Sigmoid colon (tissue), 7 donors: ENCODE results near the gene GINS3. TPM values are rescaled to one million over a fixed set of nuclear protein-coding genes. Genes with fewer than 3 reads are reported as not detected.

Experiments used
- DNase-seq: peaks from one replicate; pipeline ENCODE4 v3.0.0-alpha.2; 2019
- H3K27ac ChIP-seq, 4 donors: fragments of 200-600 bp; sonication (generic); one replicate each; pipeline ENCODE4 v1.5.1; 2016 to 2019; ENCODE audit warnings: mild to moderate bottlenecking in 1 of 4
- H3K27me3 ChIP-seq, 3 donors: fragments of 200-600 bp; sonication (generic); one replicate each; pipeline ENCODE4 v1.5.1; 2019; ENCODE audit warnings: mild to moderate bottlenecking in 1 of 3
- H3K36me3 ChIP-seq, 4 donors: fragments of 200-600 bp; sonication (generic); one replicate each; pipeline ENCODE4 v1.5.1; 2016 to 2019
- H3K4me1 ChIP-seq, 4 donors: fragments of 200-600 bp; sonication (generic); one replicate each; pipeline ENCODE4 v1.5.1; 2017 to 2019
- H3K4me3 ChIP-seq, 4 donors: fragments of 200-600 bp; sonication (generic); one replicate each; pipeline ENCODE4 v1.5.1; 2017 to 2019; ENCODE audit warnings: mild to moderate bottlenecking in 2 of 4, moderate library complexity in 1 of 4
- H3K9me3 ChIP-seq, 4 donors: fragments of 200-600 bp in 3 of 4; sonication (generic) in 3 of 4; one replicate each; pipeline versions ENCODE4 v1.5.1 to v1.6.1; 2013 to 2019
- CTCF ChIP-seq, 4 experiments: fragments of 450-650 bp in 3 of 4; fragments of 200-600 bp in 1 of 4; IDR thresholded peaks; one replicate each; pipeline ENCODE4 v1.5.1; 2016 to 2019; ENCODE audit warnings: antibody characterized with exemption in 4 of 4, mild to moderate bottlenecking in 3 of 4, moderate library complexity in 2 of 4
- EP300 ChIP-seq, 4 donors: sonication (generic); formaldehyde crosslinking; IDR thresholded peaks; one replicate each; pipeline ENCODE4 v1.6.1; 2017; ENCODE audit warnings: antibody characterized with exemption in 4 of 4
- POLR2A ChIP-seq, 2 donors: fragments of 450-650 bp; IDR thresholded peaks; one replicate each; pipeline ENCODE4 v1.6.1; 2016; ENCODE audit warnings: antibody characterized with exemption in 2 of 2, mild to moderate bottlenecking in 2 of 2, moderate library complexity in 2 of 2
- POLR2AphosphoS5 ChIP-seq, 4 donors: sonication (generic); formaldehyde crosslinking; IDR thresholded peaks; one replicate each; pipeline ENCODE4 v1.6.1; 2017; ENCODE audit warnings: antibody characterized with exemption in 4 of 4
- WGBS, 2 donors: extraction: QIAGEN DNeasy Blood & Tissue Kit; methylation state at CpG; one replicate each; pipeline ENCODE4 v1.1.7; 2013; 5-methylcytosine and 5-hydroxymethylcytosine counted together
- intact Hi-C: fragments of 100-400 bp; cut with DNase I; formaldehyde crosslinking; loops from one replicate; pipeline ENCODE4 v1.15.1; 2023
- polyA plus RNA-seq, 3 donors: library from polyadenylated mRNA; stranded (reverse); fragments of 200-250 nt; gene quantifications; one replicate each; pipeline ENCODE4 v1.2.3, GENCODE V29; 2013
- total RNA-seq, 4 donors: library from RNA; depleted of rRNA; stranded (reverse); fragments of >200 nt; gene quantifications; one replicate each; pipeline ENCODE4 v1.1.0, GENCODE V29; 2016
- donor health status: healthy with polysubstance abuse.
- donor health status: Bipolar disorder and iron deficiency.
- donor health status: healthy.

Gene GINS3
- total and polyA plus RNA-seq, 7 donors: 1.1 to 5.9 (median 2.5) TPM

DNA sequence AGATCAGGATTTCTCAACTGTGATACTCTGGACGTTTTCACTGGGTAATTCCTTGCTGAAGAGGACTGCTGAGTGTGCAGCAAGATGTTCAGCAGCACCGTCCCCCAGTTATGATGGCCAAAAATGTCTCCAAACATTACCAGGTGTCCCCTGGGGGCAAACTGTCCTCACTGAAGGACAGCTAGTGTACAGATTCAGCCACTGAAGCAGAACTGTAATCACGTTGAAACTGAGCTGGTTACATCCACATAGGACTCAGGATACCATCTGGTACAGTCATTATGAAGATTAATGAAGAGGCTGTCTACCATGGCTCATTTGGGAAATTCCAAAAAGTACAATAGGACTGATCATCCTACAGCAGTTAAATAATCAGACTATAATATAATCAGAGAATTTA lies 43.3 kb upstream of the GINS3 start:
- no peak for DNase-seq
- no peaks in the 10 kb centered on the region for H3K4me1 ChIP-seq
- no peak for TF ChIP-seq POLR2A (IDR thresholded peaks at IDR 0.05)
- no peak for TF ChIP-seq POLR2AphosphoS5 (IDR thresholded peaks at IDR 0.05)
- H3K9me3 ChIP-seq: no peaks in the 10 kb centered on the region
- intact Hi-C loops: no loop called here
- H3K4me3 ChIP-seq: no peak overlapping the region
- 38 to 46% methylated on average over 3 of the region's 3 CpGs for WGBS, 2 donors
- H3K27ac ChIP-seq: no peak overlapping the region
- no peaks in the 10 kb centered on the region for H3K36me3 ChIP-seq
- peaks cover 0 to 4% (median 0%) of the 10 kb centered on the region in 3 donors for H3K27me3 ChIP-seq

- no peak for DNase-seq
- intact Hi-C loops: no loop called here
- Histone ChIP-seq H3K4me1 (no peaks in the 10 kb centered on the region), H3K9me3 (no peaks in the 10 kb centered on the region), H3K4me3 (no peak overlapping the region), H3K36me3 (no peaks in the 10 kb centered on the region), H3K27me3 (no peaks in the 10 kb centered on the region), H3K27ac (no peak overlapping the region)
- TF ChIP-seq CTCF (IDR thresholded peaks at IDR 0.05) (no peak), POLR2AphosphoS5 (IDR thresholded peaks at IDR 0.05) (no peak), POLR2A (IDR thresholded peaks at IDR 0.05) (no peak), EP300 (IDR thresholded peaks at IDR 0.05) (no peak)
- 78 to 79% methylated on average over 8 of the region's 8 CpGs for WGBS, 2 donors
Measured at GRCh38 chr16:58352690-58353089, 39.6 kb upstream of the GINS3 start.

DNA sequence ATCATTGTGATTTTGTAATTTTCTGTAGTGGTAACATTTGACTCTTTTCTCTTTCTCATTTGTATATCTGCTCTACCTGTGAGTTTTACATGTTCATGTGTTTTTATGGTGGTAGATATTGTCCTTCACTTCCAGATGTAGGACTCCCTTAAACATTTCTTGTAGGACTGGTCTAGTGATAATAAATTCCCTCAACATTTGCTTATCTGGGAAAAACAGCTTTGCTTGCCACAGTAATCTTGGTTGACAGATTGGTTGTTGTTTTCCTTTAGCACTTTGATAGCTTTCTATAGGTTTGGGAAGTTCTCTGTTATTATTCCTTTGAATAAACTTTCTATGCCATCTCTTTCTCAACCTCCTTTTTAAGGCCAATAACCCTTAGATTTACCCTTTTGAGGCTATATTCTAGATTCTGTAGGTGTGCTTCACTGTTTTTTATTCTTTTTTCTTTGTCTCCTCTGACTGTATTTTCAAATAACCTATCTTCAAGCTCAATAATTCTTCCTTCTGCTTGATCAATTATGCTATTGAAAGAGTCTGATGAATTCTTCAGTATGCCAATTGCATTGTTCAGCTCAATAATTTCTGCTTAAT lies 32.1 kb upstream of the GINS3 start:
- TF ChIP-seq CTCF (IDR thresholded peaks at IDR 0.05) (no peak), POLR2A (IDR thresholded peaks at IDR 0.05) (no peak), POLR2AphosphoS5 (IDR thresholded peaks at IDR 0.05) (no peak), EP300 (IDR thresholded peaks at IDR 0.05) (no peak)
- no peak for DNase-seq

GRCh38 chr16:58361726-58362125 lies 30.5 kb upstream of the GINS3 start:
- no peak for DNase-seq
- intact Hi-C loops: no loop called here
- no peaks in the 10 kb centered on the region for H3K36me3 ChIP-seq
- H3K4me3 ChIP-seq: no peak overlapping the region
- no peaks in the 10 kb centered on the region for H3K4me1 ChIP-seq
- H3K27me3 ChIP-seq: no peaks in the 10 kb centered on the region
- H3K27ac ChIP-seq: no peak overlapping the region
- TF ChIP-seq POLR2AphosphoS5 (IDR thresholded peaks at IDR 0.05): no peak
- no peak for TF ChIP-seq CTCF (IDR thresholded peaks at IDR 0.05)
- no peak for TF ChIP-seq POLR2A (IDR thresholded peaks at IDR 0.05)
- TF ChIP-seq EP300 (IDR thresholded peaks at IDR 0.05): no peak
- peaks cover 0 to 12% (median 3%) of the 10 kb centered on the region in 4 donors for H3K9me3 ChIP-seq

More for the DNA sequence above, 32.1 kb upstream of the GINS3 start:
- Histone ChIP-seq H3K9me3 (peaks cover 0 to 12% (median 3%) of the 10 kb centered on the region in 4 donors), H3K27ac (no peak overlapping the region), H3K27me3 (no peaks in the 10 kb centered on the region), H3K4me3 (no peak overlapping the region), H3K4me1 (no peaks in the 10 kb centered on the region), H3K36me3 (no peaks in the 10 kb centered on the region)
- intact Hi-C loops: no loop called here

DNA sequence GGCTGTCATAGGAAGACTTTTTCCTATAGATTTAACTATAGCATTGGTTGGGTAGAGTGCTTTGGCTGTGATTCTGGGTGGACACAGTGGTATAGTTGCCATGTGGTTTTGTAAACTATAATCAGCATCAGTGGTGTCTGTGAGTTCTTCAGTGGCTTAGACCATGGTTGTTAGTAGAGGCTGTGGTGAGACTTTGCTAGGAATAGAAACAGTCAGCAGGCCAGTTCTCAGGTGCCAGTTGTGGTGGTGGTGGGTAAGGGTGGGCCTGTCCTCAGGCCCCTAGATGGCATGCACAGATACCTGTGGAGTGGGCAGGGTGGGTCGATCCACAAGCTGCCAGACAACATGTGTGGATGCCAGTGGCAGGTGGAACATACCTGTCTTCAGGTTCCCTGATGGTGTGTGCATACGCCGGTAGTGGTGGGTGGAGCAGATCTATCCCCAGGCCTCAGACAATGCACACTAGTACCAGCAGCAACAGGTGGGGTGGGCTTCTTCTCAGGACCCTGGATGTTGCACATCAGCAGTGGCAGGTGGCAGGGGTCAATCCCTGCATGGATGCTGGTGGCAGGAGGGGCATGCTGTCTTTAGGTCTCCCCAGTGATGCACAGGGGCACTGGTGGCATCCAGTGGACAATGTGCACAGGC lies 28.4 kb upstream of the GINS3 start:
- no peaks in the 10 kb centered on the region for H3K36me3 ChIP-seq
- DNase-seq: no peak
- TF ChIP-seq CTCF (IDR thresholded peaks at IDR 0.05): no peak
- no peak for TF ChIP-seq POLR2AphosphoS5 (IDR thresholded peaks at IDR 0.05)
- TF ChIP-seq POLR2A (IDR thresholded peaks at IDR 0.05): no peak
- TF ChIP-seq EP300 (IDR thresholded peaks at IDR 0.05): no peak
- H3K9me3 ChIP-seq: peaks cover 0 to 12% (median 3%) of the 10 kb centered on the region in 4 donors
- H3K4me1 ChIP-seq: no peaks in the 10 kb centered on the region
- no peaks in the 10 kb centered on the region for H3K27me3 ChIP-seq
- no peak overlapping the region for H3K4me3 ChIP-seq
- no peak overlapping the region for H3K27ac ChIP-seq
- intact Hi-C loops: no loop called here
- 77 to 89% methylated on average over 3 of the region's 3 CpGs for WGBS, 2 donors
